GM12801 (cell line): ENCODE data around the gene PLK4.

ENCODE experiments used
- CTCF ChIP-seq: IDR thresholded peaks from one replicate; pipeline ENCODE4 v1.5.1; 2011; ENCODE audit warnings: control low read depth; ENCODE audit not compliant: insufficient read length; ENCODE audit errors: extremely low read depth

The PLK4 gene

DNA sequence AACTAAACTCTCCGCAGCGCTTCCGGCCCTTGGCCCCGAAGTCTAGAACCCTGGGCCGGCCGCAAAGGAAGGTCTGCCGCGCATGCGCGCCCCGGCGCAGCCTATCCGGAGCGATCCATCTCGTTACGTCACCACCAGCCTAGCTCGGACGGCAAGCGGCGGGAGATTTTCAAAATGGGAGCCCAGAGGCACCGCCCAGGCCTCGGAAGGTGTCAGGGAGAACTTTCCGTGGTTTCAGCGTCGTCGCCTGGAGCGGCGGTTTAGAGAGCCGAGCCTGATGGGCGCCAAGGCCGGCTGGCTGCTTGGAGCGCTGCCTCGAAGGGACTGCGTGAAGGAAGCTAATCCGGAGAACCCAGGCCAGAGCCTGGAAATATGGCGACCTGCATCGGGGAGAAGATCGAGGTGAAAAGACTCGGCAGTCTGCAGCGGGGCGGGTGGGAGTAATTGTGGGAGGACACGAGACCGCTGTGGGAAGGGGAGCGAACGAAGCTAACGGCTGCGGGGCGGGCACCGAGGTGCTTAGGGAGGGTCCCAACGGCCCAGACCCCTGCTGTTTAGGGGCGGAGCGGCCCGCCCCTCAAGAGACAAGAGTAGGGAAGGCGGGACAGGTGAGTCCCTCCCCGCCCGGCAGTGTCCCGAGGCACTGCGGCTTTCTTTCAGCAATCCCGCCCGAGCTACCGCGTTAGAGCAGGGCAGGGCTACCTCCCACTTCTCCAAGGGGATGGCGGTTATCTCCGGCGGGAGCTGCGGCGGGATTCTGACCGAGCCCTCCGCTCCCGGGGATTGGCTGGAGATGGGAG, at the start of gene PLK4:
Gene PLK4, plus strand, starts transcription at position 131 of the 800 bp plus-strand sequence. Its CDS starts 242 bp downstream, at position 373.
- TF ChIP-seq CTCF = no peak

DNA sequence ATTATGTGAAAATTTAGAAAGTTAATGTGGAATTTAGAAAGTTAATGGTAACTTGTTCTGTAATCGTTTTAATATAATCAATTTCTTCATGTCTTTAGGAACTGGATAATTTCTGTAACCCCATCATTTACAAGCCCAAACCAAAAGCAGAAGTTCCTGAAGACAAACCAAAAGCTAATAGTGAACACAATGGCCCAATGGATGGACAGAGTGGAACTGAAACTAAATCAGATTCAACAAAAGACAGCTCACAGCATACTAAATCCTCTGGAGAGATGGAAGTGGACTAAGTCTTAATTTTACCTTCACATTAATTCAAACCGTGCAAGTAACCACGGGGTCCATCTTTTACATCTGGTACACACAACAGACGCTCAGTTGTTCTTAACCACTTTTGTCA, 48.1 kb upstream of the PLK4 start:
- no peak for TF ChIP-seq CTCF

DNA sequence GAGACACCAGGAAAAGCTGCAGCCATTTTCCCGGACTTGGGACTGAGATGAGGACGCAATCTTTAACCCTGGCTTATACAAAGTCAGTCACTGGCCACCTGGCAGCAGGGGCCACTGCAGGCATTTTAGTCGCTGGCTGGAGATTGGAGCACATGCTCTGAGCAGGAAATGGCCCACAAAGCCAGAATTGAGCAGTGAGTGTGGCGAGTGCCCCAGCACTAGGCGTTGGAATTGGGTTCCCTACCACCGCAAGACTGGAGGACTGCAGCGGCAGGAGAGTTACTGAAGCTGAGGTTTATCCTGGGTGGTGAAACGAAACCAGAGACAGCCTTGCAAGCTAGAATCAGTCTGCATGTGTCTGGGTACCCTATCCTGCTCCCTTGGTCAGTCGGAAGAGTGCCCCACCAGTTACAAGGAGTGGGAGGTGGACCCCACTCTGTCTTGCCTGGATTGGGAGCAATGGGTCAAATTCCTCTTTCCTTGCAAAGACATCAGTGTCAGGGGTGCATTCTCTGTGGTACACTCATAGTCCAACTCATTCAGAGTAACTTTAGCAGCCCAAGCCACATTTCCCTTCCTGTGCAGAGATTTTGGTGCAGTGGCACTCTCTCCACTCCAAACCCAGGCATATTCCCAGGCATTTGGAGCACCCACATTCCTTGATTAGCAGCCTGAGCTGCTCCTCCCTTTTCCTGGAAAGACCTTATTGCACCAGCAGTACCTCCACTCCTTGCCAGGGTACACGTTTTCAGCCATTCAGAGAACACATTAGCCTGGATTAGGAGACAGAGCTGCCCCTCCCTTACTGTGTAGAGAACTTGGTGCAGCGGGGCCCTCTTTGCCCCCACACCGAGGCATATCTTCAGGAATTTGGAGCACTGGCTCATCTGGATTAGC, 36.7 kb upstream of the PLK4 start:
- TF ChIP-seq CTCF = no peak

DNA sequence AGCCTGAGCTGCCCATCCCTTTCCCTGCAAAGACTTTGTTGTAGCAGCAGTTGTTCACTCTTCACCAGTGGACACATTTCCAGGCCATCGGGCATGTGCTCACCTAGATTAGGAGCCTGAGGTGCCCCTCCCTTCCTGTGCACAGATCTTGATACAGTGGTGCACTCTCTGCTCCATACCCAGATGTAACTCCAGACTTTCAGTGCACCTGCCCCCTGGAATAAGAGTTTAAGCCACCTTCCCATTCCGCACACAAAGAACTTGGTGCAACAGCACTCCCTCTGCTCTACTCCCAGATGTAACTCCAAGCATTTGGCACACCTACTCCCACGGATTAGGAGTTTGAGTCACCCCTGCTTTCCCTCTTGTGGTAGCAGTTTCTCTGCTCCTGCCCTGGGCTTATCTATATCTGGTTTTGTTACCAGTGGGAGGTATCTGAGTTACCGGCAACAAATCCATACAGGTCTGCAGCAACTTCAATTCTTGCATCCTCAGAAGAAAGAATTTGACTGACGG, 36.0 kb upstream of the PLK4 start:
- no peak for TF ChIP-seq CTCF

- no peak for TF ChIP-seq CTCF
These were observed 34.6 kb upstream of the PLK4 start for GRCh38 chr4:127846061-127846460.

- TF ChIP-seq CTCF = no peak
These were observed 33.9 kb upstream of the PLK4 start for GRCh38 chr4:127846765-127847164.
